DLD1 (cell line): Measurements from ENCODE around the gene CXCL1.
"Not testable (repeated sequence)": the region's sequence is repeated elsewhere in the genome, so short reads cannot be mapped to it uniquely, and the experiment has no call there.

Experiments
- in situ Hi-C: cut with HindIII; loops from 2 replicates; pipeline ENCODE4 v1.10.0; 2017; ENCODE audit warnings: low sequenced_read_pairs

Gene CXCL1

DNA sequence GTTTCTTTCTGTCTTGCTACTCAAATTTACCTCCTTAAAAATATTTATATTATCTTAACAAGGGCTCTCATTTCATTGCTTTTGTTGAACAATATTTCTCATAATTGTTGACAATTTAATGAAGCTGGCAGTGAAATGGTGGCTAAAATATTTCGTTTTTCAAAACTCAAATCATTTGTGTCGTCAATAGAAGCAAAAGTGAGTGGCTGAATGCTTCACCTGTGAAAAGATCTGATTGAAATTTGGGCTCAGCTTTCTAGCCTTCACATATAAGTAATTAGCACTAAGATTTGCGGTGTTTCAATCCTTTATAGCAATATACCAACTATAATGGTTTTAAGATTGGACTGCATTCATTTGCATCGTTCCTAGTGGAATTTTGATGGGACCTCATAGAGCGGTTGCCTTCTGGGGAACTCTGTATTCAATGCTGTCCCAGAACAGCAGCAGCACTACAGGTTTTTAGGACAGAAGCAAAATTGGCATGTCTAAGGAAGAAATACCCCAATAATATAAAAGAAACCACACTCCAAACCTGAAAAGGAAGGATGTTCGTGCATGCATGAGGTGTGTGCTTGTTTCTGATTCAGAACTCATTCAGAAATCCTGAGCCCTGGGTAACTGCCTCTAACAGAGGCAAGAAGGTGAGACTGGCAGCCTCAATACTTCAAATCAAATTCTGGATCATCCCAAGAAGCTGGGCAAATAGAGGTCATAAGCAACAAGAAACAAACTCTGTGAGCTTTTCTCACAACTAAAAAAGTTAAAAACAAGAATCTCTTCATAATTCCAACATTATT, 2.5 kb downstream of the CXCL1 start:
- in situ Hi-C loops, result no loop called here

DNA sequence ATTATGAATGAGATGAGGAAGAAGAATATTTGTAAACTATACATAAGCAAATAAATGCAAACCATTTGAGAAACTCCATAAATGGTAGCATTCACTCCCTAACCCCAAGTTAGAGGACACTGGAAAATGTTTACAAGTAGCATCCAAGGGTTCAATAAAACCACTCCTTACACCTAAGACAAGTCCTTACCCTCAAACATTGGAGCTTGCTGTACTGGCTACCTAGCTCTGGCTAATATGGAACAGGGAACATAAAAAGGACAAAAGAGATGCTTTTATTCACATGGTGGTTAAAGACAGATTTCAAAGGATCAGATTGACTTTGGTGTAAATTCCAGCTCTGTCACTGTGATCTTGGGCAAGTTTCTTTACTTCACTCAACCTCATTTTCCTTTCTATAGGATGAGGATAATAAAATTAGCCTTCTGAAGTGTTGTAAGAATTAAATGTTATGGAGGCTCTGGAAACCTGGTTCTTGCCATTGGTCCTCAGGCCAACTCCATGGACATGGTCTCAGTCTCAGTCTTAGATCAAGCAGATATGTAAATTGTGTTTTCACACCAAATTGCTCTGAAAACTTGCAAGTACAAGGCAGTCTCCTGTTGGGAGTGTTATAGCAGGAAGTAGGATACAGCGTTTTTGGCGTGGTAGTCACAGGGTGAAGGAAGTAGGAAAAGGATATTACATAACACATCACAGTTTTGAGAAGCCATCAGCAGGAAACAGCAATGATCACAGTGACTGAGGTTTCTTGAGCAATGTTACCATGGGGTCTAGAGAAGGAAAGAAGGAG, 3.3 kb downstream of the CXCL1 start:
- in situ Hi-C loops, result no loop called here

DNA sequence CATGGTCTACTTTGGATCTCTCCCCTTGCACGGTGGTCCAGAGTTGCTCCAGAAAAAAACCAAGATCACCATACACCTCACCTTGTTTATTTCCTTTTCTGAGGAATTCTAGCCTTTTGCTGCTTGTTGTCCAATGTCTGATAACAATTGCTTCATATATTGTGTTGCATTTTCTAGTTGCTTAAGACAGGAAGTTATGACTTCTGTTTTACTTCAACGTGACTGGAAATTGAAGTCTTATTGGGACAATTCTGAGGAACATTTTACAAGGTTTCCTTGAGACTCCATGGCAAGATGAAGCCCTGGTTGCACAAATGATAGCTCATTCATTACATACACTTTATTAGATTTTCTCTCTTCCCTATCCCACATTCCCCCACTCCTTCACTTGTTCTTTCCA, 5.2 kb downstream of the CXCL1 start:
- in situ Hi-C loops, result no loop called here

DNA sequence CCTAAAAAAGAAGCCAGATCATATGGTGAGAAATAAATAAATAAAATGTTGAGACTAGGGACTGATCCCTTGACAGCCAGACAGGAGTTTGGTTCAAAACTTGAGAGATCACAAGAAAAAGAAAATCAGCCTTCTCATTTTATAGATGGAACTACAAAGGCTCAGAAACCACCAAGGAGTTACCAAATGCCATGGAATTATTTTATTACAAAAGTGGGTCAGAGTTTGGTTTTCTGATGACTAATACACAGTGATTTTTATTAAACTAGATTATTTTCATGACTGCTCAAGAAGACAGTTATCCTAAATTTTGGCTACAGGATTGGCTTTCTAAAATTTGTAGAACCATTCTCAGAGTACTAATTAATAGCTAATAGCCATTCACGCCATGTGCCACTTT, 6.2 kb downstream of the CXCL1 start:
- in situ Hi-C loops, result no loop called here

DNA sequence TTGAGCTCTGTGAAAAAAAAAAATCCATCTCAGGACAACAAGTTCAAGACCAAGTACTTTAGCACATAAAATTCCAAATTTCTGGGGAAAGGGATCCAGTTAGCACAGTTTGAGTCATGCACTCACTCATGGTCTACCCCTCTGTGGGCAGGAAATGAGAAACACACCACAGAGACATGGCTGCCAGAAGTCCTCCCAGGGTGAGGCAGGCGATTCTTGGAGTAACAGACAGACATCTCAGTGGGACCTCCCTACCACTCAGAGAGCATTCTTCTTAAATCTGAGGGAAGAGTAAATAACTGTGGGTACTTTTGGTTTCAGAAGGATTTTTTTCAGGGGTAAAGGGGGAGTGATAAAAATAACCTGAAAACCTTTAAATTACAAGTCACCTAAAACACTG, 14.1 kb downstream of the CXCL1 start:
- in situ Hi-C loops, result no loop called here

DNA sequence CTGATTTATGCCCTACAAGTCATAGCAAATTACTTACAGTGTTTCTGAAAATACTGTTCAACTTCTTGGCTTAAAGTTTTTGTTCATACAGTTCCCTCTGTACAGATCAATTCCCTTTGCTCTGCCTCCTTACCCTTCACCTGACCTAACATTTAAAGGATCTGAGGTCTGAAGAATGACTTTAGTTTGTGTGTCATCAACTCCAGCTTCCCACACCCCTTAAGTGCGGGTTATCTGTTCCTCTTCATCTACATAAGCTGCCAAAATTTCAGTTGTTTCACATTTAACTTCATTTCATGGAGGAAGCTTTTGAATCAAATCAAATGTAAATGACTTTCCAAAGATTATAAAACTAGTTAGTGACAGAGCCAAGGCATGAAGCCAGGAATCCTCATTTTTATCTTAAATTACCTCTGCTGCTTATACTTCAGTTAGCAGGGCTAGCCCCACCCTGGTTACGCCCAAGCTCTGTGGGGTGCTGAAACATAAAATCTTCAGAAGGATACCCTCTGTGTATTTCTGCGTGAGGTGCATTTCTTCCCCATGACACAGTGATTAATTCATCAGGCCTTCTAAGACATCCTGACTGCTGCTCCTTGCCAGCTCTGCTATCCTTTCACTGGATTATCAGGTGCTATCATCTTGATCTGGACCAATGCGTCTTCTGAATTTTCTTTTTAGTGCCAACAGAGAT, 16.5 kb downstream of the CXCL1 start:
- in situ Hi-C loops, result no loop called here

DNA sequence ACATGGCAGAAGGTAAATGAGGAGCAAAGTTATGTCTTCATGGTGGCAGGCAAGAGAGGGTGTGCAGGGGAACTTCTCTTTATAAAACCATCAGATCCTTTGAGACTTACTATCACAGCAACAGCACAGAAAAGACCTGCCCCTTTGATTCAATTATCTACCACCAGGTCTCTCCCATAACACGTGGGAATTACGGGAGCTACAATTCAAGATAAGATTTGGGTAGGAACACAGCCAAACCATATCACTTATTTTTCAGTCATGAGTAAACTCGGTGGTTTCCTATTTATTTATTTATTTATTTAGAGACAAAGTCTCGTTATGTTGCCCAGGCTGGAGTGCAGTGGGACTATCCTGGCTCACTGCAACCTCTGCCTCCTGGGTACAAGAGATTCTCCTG, 22.1 kb downstream of the CXCL1 start:
- in situ Hi-C loops, result no loop called here

DNA sequence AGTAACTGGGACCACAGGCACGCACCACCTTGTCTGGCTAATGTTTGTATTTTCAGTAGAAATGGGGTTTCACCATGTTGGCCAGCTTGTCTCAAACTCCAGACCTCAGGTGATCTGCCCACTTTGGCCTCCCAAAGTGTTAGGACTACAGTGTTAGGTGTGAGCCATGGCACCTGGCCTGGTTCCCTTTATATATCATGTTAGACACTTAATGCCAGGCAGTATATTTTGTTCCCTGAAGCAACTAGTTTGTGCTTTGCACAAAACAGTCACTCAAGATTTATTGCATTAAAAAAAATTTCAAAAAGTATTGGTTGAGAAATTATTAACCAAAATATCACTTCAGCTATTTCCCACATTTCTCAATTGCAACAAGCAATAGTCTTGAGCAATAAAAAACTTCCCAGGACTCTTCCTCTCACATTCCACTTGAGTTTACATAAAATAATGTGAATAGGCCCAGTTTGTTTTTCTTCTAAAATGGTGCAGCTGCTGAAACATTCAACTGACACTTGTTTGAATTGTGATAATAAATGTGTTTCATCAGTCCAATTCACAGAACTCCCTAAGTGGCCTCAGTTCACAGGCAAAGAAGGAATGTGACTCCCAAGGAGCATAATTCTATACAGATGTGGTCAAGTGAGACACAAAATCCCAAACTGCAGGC, 22.7 kb downstream of the CXCL1 start:
- in situ Hi-C loops, result no loop called here

DNA sequence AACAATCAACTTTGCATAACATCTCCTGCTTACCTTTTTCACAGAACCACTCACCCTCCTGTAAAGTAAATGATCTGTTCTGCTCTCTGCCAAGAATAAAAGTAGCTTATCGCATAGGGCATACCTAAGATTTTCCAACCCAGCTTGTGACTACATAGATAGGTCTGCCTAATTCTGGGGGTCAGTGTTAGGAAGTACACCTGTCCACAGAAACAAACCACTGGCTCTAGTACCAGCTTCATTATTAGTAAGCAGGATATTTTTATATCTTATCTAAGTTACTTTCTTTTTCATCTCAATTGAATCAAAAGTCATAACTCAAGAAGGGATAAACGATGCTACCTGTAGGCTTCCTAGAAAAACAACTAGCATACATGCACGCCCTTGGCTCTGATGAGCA, 23.8 kb downstream of the CXCL1 start:
- in situ Hi-C loops, result no loop called here

DNA sequence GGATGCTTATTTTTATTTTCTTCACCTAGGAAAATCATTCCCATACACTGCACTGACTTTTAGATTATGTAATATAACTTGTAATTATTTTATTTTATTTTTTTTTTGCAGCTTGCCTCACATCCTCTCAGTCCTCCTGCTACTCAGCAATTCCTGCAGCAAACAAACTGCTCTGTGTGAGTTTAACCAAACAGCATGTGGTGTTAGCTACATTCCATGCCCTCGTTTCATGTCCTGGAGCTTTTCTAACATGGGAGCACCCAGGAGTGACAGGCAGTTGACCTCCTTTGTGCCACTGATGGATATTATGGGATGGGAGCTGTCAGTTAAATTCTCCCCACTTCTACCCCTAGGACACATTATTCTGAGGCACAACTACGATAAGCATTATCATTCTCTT, 24.8 kb downstream of the CXCL1 start:
- in situ Hi-C loops, result no loop called here

DNA sequence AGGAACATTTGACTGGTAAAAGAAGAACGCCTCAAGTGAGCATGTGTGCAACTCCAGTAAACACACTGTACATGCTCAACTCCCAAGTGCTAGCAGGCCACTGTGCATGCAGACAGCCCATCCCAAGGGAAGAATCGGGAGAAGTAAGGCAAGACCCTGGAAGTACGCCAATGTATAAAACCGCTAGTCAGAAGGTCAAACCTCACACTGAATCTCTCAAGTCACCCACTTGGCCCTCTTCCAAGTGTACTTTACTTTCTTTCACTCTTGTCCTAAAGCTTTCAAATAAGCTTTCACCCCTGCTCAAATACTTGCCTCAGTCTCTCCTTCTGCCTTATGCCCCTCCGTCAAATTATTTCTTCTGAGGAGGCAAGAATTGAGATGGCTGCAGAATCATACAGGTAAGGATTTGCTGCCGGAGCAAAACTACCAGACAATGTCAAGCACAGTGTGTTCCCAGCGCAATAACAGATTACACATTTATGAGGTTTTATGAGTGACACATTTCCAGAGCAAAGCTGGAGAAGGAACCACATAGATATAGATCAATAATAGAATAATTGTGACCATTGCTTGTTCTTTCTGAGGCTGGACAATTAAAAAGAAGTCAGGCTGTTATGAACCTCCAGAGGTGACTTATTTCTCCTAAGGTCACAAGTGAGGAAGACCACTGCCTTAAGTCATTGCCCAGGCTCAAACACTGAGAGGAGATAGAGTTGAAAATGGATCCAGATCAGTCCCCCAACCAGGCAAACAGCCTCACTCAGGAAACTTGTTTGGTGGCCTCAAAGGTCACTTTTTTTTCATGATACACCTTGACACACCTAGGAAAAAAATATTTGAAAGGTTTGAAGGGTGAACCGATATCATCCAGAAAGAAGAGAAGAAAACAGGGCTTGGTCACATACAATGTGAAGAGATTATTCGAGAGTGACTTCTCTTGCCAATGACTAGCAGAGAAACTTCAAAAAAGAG, 26.3 kb downstream of the CXCL1 start:
- in situ Hi-C loops, result no loop called here

DNA sequence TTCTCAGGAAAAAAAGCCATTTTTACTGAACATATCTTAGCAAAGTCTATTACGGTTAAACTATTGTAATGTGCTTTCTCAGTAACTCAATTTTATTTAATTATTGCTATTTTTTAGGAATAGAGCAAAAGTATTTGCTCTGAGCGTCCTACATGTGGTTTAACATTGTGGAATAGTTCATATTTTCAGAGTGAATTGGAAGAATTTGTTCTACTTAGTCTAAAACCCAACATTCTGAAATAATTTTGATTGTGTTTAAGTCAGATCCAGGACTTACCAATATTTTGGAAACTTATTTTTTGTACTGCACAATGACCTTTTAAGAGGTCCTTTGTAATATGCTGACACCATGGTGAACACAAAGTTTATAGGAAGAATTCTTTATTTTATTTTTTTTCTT, 27.2 kb downstream of the CXCL1 start:
- in situ Hi-C loops, result no loop called here

DNA sequence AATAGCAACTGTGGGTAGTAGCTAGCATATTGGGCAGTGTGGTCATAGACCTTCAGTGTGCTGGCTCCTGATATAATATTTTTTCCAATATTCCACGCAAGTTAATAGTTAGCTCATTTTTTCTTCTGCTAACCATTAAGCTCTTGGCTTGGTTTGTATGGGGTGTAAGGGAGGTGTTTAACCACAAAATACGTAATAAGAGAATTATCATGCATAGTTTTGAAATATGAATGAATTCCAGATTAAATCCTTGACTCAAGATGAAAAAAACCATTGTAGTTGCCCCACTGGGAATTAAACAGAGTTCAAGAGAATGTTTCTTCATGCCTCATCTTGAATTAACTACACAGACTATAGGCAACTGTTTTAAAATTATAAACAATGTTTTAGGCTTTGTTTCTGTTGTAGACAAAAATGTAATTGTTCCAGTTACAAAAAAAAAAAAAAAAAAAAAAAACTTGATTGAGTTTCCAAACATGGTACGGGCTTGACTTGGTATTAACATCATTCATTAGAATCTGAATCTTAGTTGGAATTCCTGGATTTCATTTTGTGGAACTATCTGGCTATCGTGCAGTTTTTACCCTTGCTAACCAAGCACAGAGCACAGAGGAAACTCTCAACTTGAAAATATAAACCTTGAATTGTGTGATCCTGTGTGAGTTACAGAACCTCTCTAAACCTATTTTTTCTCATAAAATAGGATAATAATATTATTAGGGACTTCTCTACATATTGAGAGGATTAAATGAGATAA, 28.4 kb downstream of the CXCL1 start:
- in situ Hi-C loops, result no loop called here

DNA sequence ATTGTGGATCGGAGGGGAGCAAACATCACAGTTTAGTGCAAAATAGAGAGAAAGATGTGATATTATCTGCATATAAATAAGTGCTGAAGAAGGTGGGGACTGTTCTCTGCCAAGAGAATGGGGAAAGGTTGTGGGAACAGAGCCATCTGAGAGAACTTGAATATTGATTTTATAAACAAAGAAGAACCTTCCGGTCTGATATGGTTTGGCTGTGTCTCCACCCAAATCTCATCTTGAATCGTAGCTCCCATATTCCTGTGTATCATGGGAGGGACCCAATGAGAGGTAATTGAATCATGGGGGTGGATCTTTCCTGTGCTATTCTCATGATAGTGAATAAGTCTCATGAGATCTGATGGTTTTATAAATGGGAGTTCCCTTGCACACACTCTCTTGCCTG, 30.1 kb downstream of the CXCL1 start:
- in situ Hi-C loops, result not testable (repeated sequence)

DNA sequence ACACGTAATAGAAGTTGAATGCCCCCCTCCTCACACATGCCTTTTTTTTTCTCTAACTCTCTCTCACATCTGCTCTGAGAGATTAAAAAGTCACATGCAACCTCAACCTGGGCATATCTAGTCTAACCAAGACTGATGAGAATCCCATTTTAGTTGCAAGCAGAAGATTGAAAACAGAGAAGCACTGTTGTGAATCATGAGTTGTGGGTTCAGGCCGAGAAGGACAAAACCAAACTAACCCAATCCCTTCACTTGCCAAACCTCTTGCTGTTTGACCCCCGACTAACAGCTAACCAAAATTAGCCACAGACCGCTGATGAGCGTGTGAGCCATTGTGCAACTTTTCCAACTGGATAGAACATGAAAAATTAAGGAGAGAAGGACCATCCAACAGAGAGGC, 31.8 kb downstream of the CXCL1 start:
- in situ Hi-C loops, result no loop called here

DNA sequence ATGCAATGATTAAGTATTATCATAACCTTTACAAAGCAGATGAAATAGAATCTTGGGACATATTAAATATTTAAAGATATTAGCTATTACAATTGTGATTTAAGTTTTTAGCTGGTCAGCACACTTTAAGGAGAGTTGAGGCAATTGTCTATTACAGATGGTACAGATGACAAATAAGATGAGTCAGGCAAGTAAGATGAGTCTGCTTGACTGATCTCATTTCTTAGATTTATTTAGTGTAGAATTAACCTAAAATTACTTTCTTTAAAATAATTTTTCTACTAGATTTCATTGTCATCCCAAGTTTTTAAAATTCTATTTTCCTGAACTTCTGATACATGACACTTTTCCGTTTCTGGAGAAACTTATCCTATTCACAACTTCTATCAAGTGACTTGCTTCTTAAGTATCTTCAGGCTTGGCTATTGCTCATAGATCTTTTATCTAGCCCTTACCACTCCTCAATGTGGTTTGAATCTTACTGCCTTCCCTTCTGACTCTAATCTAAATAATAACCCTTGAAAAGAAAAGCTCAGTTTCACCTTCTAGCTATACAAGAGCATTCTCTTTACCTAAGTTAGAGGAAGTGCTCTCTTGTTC, 32.9 kb downstream of the CXCL1 start:
- in situ Hi-C loops, result no loop called here

DNA sequence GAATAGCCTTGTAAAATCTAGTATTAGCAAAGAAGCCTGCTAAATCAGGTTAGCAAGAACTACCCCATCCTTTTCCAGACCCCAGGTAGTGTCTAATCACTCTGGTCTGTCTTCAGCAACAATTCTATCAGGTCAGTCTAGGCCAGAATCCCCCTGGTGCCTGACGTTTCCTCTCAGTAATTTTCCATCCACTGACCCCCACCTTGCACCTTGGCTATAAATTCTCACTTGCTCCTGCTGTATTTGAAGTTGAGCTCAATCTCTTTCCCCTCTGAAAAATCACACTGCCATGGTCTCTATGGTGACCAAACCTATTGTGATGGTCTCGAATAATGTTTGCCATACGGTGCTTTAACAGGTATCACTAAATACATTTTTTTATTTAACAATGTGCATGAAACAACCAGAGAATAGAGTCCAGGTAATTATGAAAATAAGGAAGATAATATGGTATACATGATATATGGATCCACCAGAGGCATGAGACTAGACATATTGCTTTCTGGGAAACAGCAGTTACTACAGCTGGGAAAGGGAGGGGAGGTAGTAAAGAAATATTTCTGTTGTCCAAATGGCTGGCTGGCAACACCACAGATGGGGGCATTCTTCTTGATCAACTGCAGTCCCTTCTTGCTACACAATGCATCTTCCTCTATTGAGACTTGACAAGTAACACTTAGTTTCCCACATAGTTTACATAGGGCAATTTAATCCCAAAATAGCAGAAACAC, 33.8 kb downstream of the CXCL1 start:
- in situ Hi-C loops, result no loop called here

DNA sequence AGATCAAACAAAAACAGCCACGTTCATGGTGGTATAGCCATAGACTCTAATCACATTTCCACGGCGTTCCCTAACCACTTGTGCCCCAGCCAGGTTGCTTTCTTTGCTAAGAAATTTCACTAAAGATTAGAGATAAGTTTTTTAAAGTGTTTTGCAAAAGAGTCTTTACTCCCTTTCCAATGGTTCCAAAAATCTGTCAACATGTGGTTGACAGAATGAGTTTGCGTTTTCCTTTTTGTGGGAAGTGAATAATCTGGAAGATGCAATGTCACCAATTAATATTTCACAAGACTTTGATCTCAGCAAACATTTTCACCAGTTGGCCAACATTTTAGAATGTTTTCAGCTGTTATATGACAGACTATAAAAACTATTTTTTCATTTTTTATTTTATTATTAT, 35.3 kb downstream of the CXCL1 start:
- in situ Hi-C loops, result no loop called here
